ENCODE results near the gene ADAMTS17.

The ADAMTS17 gene

DNA sequence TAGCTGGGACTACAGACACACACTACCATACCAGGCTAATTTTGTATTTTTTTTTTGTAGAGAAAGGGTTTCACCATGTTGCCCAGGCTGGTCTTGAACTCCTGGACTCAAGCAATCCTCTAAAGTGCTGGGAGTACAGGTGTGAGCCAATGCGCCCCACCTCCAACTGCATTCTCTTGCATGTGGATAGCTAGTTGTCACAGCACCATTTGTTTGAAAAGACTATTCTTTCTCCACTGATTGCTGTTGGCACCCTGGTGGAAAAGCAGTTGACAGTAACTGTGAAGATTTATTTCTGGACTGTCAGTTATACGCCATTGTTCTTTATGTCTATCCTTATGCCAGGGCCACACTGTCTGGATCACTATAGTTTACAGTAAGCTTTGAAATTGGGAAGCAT lies 303.9 kb downstream of the ADAMTS17 start:
- no peak for DNase-seq

DNA sequence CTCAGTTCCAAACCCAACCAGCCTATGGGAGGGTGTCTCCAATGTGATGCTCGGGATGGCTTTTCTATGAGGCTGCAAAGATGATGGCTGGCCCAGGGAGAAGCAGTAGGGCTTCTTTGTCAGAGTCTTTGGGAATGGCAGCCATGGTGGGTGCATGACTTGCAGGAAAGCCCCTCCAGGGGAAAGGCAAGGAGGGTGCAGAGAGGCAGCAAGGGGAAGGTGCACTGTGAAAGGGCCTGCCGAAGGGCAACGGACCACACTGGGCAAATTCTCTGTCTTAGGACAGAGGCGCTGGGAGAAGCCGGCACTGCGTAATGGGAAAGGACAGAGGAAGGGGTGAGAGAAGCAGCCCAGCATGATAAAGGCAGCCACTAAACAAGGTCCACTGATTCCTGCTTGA lies 305.8 kb downstream of the ADAMTS17 start:
- DNase-seq: no peak

DNA sequence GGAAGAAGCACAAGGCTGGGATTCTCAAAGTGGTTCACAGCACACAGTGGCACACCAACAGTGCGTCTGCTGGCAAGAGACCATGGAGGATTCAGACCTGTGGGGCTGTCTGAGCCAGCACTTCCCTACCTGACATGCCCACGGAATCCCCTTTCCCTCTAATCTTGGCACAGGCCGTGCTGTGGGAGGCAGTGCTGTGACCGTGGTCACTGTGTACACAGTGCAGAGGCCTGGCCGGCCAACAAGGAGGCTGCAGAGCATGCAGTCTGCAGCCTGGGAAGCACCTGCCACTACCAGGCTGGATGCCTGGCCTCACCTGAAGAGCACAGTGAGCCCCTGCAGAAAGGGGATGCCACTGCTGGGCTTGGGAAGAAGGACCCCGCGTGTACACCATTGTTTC lies 307.6 kb downstream of the ADAMTS17 start:
- DNase-seq: no peak

DNA sequence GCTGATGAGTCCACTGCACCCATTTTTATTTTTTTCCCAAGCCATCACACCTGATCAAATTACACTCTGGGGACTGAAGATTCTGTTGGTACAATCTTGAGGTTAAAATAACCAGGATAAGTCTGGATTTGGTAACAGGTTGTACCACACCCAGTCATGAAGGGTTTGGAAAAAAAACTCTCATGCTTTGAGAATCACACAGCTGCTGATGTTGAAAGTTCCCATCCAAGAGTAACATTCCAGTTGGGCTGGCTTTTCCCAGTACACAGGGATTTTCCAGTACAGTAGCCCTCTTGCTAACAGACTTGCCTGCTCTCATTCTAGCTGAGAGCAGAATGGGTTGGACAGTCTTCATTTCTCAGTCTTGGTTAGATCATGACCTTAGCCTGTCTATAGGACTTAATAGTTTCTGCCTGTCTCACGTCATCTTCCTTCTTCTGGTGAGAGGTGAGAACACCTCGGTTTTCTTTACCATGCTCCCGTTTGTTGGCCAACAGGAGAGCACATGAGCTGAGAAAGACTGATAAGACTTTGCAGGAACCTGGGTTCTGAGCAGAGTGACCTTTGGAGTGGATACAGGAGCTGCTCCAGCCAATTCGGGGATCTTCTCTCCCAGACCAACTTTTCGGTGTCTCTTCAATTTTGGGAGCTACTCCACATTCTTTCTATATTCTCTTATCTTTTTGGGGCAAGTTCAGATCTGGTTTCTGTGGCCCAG lies 308.5 kb downstream of the ADAMTS17 start:
- DNase-seq: no peak

DNA sequence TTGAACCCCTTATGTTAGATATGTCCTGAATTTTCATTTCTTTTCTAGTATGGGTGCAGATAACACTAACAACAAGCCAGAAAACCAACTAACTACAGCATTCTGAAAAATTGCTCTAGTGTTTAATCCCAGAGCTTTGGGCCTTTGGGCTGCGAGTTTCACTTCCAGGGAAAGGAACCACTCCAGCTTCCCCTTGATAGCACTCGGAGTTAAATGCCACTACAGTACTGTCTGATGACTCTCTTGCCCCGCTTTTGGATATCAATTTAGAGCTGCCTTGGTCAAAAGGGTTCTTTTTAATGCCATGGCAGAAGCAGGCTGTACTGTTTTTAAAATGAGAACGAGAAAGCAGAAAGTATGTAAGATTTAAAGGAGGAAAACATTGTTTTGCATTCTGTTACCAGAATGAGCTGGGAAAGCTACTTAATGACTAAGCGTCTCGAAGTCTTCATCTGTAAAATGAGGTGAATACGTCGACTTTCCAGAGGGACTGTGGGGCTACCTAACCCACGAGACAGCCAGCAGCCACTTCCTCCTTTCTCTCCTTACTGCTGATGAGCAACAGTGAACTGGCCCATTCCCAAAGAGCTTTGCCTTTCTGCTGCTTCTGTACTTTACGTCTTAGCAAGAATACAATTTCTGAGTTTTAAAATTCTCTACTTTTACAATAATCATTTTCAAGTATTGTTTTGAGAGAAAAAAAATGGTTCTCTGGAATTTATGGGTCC lies 309.3 kb downstream of the ADAMTS17 start:
- no peak for DNase-seq

DNA sequence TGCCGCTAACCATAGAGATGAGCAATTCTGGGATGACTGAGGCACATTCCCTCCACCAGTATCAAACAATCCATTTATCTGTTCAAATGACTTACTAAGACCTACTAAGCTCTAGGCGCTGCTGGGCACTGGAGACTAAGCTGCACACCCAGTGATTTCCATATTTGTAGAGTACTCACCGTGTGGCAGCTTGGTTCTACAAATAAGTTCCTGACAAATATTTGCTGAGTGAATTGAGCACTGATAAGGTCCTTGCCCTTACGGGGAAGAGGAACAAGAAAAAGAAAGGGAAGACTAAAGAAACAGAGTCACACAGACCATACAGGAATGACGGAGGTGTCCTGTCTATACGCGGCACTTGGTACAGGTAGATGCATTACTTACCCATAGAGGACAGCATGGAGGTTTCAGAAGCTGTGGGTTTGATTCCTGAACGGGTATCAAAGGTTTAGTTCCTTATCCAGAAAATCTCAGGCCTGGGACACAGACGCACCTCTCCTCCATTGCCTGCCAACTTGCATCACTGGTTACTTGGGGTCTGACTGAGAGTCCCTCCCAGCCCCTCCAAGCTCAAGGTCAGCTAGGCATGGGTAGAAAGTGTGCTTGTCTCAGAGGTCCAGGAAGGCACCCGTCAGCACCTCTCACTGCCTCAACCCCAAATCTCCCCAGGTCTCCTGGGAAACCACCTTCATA lies 310.0 kb downstream of the ADAMTS17 start:
- no peak for DNase-seq

DNA sequence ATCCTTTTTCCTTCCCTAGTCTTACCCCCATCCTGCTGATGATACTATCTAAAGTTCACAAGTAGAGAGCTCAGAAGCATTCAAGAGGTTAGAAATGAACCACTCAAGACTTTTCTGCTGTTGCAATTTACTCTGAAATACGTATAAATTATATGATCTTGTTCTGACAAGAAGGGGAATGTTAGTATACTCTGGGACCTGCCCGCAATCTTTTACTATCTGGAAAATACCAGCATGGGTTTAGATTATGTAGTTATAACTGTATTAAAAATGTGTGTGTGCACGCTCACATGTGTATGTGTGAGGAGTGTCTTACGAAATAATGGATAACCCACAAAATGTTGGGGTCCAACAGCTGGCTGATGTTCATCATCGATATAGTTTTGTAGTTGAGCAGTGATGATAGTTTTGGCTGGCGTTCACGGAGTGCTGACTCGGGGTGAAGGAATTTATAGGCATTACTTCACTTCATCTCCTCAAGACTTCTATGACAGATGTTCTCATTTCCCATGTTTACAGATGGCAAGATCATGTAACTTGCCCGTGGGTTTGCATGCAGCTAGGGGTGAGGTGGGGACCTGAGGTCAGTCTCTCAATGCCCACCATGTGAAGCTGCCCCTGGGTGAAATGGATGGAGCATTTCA lies 311.1 kb downstream of the ADAMTS17 start:
- no peak for DNase-seq

DNA sequence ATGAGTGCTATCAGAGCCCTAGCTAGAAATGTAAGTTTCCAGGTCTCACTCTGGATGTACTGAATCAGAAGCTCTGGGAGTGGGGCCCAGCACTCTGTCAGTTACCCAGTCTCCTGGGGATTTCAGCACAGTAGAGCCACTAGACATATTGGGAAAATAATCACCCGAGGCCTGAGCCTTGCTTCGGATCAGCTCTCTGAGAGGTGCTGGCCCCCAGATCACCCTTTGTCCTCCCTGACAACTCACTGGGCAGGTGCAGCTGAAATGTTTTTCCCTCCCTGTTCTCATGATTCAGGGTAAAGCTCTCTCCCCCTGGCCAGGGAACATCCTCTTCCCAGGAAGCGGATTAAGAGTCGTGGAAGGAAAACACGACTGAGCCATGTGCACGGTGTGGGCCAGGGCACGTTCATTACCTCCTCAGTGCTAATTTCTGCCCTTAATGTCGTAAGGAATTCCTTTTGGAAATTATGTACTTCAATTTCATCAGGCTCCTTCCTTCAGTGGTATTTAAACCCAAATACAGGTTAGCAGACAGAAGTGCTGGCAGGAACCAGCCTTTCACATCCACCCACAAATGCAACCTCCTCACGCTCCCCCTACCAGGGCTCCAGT lies 311.8 kb downstream of the ADAMTS17 start:
- DNase-seq: no peak

DNA sequence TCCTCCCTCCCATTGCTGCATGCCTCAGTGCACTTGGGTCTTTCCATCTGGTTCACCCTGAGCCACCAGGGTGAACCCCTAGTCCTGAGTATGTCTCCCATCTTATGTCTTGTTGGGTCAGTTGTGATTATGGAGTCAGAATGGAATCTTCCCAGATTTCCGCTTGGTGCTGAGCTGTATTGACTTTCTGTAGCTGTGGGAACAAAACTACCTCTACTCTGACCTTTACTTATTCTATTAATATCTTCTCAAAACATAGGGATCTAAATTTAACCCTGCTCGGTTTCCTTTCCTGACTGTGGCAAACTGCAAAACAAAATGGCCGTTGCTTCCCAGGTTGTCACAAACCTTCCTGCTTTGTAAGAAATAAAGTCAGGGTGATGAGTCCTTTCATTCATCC lies 312.7 kb downstream of the ADAMTS17 start:
- no peak for DNase-seq

DNA sequence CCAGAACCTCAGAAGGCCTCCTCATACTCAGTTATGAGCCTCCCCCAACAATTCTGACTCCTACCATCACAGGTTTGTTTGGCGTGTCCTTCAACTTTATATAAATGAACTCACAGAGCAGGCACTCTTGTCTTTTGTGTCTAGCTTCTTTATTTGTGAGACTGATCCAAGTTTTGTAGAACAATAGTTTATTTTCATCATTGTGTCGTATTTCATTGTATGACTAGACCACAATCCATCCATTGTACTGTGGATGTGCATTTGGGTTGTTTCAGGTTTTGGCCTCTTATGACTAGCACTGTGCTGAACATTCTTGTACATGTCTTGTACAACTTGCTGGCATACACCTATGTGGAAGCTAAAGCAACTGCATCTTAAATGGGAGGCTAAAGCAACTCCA lies 315.7 kb downstream of the ADAMTS17 start:
- DNase-seq: no peak

DNA sequence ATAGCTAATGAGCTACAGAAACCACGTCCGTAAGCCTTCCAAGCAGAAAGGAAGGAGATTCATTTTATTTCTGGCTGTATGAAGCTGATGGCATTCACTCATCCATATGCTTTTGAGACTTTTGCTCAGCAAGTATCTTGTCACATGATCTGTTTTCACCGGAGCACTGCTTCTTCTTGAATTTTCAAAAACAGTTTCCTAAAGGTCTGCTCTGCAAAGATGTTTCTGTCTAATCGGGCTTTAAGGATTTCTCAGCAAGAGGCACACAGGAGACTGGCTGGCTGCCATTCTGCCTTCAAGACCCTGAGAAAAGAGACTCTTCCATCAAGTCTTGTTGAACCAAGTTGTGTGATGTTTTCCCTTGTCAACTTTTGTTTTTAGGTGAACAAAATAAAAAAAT lies 319.0 kb downstream of the ADAMTS17 start:
- no peak for DNase-seq

DNA sequence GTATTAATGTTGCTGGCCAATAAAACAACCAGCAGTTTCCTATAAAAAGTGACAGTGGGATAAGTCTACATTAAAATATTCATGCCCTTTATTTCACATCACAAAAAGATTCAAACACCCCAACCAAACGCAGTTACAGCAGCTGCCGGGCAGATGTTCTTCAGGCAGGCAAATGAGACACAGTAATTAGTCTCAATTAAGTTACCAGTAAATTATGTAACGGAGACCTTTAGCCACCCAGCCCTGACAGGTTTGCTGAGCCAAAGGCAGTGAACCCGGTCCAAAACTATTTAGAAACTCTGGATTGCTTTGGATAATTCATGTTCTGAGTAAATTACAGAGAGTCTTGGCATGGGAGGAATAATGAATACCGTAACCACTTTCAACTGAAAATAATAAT lies 319.4 kb downstream of the ADAMTS17 start:
- DNase-seq: no peak

DNA sequence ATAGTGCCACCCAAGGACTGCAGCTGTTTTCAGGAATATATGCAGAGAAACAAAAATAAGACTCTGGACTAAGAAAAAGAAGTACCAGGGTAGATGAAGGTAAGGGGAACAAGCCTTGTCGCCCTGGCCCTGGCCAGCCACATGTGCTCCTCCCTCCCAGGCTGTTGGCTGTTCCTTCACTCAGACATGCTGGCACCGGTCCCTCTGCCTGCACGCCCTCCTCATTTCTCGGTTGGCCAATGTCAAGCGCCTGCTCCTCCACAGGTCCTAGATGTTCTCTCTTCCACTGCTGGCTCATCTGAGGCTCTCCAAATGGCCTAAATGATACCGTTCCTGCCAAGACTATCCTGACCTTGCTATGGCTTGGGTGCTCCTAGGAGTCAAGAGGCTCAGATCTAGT lies 320.1 kb downstream of the ADAMTS17 start:
- no peak for DNase-seq

DNA sequence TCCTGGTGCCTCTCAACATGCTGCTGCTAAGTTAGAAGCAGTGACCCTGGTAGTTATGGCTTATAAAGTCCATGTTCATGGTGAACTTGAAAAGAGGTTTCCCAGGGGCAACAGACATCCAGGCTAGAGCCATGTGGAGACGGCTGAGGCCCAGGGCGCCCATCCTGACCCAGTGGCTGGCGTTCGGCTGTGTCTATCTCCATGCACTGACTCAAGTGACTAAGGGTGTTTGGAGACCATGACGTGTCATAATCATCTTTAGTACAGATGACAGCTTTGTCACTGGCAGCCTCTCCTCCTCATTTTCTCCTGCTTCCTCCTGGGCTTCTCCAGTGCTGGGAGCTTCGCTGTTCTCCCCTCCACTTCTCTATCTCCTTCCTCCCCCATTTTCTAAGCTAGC lies 321.2 kb downstream of the ADAMTS17 start:
- DNase-seq: no peak

DNA sequence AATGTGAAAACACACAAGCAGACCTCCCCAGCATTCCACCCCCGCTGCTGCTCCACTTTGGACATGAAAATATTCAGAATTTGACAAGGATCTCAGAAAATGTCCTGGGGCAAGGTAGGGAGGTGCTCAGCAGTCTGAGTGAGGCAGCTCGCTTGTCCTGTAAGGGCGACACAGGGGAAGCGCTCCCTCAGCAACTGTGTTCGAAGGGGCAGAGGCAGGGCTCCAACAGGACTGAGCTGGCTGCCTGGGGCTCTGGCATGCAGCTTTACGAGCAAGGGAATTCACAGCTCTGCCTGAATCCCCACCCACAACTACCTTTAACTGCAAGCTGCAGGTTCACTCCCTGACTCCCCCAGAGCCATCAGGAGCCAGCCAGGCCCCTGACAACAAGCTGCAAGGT lies 321.6 kb downstream of the ADAMTS17 start:
- DNase-seq: no peak

DNA sequence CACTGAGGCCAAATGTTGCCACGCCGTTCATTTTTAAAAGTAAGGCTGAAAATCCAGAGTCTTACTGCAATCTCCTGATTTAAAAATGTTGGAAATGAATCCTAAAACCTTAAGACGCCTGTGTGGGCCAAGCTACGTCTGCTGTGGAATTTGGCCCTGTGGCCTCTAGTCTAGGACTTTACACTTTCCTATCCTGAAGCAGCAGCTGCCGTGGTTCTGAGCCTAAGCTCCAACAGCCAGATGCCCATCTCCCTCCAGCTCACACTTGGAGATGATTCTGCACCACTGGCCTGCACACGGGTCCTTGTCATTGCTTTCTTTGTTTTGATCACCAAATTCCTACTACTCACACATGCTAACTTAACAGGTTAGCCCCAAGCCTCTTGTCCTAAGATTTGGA lies 322.2 kb downstream of the ADAMTS17 start:
- no peak for DNase-seq

DNA sequence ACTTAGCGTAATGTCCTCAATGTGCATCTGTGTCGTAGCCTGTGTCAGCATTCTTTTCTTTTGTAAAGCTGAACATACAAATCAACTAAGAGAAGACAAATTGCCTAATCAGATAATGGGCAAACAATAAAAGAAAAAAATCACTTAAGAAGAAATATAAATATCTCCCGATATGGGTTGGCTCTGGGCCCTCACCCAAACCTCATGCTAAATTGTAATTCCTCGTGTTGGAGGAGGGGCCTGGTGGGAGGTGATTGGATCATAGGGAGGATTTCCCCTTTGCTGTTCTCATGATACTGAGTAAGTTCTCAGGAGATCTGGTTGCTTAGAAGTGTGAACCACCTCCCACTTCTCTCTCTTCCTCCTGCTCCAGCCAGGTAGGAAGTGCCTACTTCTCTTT lies 323.6 kb downstream of the ADAMTS17 start:
- DNase-seq: no peak

DNA sequence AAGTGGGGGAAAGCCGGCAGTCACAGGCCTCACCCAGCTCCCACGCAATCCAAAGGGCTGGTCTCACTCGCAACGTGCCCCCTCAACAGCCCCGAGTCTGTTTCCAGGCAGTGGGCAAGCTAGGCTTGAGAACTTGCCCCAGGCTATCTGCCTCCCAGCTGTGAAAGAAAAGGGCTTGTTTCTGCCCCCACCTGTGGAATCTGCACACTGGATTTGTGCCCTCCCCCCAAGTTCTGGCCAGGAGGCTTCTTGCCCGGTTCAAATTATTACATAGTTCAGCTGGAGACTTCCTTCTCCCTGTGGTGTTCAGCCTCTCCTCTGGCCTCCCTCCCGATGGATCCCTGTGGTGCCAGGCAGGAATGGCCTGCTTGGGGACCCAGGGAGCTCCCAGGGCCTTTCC lies 324.6 kb downstream of the ADAMTS17 start:
- DNase-seq: no peak

DNA sequence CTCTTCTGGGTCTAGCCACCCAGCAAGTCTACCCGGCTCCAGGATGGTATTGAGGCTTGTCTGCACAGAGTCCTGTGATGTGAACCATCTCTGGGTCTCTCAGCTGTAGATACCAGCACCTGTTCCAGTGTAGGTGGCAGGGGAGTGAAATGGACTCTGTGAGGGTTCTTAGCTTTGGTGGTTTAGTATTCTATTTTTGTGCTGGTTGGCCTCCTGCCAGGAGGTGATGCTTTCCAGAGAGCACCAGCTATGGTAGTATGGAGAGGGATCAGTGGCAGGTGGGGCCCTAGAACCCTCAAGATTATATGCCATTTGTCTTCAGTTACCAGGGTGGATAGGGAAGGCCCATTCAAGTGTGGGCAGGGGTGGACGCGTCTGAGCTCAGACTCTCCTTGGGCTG lies 325.1 kb downstream of the ADAMTS17 start:
- DNase-seq: no peak

DNA sequence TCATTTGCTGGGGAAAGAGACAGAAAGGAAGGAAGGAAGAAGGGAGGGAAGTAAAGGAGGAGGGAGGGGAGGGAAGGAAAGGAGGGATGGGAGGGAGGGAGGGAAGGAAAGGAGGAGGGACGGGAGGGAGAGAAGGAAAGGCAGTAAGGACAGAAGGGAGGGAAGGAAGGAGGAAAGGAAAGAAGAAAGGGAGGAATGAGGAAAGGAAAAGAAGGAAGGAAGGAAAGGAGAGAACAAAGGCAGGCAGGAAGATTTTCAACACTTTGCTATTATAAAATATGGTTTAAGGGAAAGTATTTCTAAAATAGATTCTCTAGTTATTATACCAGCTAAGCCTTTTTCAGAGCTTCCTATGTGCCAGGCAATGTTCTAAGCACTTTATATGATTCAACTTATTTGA lies 330.5 kb downstream of the ADAMTS17 start:
- DNase-seq: no peak

DNA sequence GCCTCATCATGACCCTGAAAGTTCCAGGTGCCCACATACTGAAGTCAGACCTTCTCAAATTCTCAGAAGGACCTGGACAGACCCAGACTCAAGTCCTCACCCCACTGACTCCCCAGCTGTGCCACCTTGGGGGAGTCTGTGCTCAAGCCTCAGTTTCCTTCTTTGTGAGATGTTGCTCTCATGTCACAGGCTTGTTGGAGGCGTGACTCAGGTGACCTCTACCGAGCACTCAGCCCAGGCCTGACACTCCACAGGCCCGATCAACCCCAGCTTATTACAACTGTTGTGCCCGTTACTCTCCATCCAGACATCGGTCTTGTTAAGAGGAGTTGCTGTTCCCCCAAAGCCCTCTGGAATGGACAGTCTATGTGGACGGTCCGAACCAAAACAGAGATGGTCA lies 332.4 kb downstream of the ADAMTS17 start:
- no peak for DNase-seq

DNA sequence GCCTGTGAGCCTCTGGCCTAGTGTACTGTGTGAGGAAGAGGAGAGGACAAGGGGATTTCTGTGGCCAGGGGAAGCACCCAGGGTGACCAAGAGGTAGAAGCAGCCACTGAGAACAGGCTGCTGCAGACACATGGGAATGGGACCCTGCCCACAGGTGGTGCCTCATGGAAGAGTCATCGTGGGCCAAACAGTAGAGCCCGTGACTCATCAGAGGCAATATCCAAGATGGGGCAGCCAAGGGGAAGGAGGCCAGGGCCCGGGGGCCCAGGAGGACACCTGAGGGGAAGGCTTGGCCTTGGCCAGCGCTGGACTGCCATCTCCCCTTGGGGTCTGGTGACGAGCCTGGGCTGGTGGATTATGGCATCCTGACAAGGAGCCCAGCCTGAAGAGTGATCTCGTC lies 333.5 kb downstream of the ADAMTS17 start:
- no peak for DNase-seq

DNA sequence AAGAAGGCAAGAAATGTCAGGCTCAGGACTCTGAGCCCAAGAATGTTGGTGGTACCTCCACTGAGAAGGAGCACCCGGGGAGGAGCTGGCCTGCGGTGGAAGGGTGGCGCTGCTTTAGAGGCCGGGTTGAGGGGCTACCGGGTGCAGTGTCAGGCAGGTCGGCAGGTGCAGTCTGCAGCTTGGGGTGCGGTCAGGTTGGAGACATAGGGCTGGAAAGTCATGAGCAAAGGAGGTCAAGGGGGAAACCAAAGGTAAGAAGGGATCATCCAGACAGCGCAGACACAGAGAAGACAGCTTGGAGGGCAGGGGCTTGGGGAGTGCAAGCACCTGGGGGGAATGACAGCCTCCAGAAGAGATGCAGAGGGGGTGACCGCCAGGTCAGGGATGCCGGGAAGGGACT lies 334.2 kb downstream of the ADAMTS17 start:
- no peak for DNase-seq

All from activated CD4-positive, CD25-positive, alpha-beta regulatory T cell treated with anti-CD3 and anti-CD28 coated beads, Interleukin-2, amount 50 U/mL, for 72 hours (primary cell).